ENCODE measurements around the gene SLC6A19. TPM values are rescaled to one million over a fixed set of nuclear protein-coding genes. Genes with fewer than 3 reads are reported as not detected.

SLC6A19 gene
- total and polyA plus RNA-seq, 2 of the 13 experiments (the other 11 are each of a cell fraction or from before 2014, with no cell fraction given) = 0.02 TPM; not detected in 1

- Histone ChIP-seq H3K9ac (ENCODE audit: insufficient read depth, low read depth, low read length) (no peak overlapping the region), H3K27ac (ENCODE audit: extremely low read length, insufficient read depth, low read length) (no peak overlapping the region), H3K4me3 (replicated peaks in 1 of 3; ENCODE audit: insufficient read depth in 1 of 3, low read depth in 2 of 3, low read length in 3 of 3) (no peak overlapping the region), H3K27me3 (ENCODE audit: control insufficient read depth in 1 of 2, insufficient read depth in 2 of 2, low read length in 2 of 2) (peaks cover 5 to 38% of the 10 kb centered on the region in 2 experiments; a peak in 4 of 5 replicates), H3K4me2 (ENCODE audit: low read depth, low read length) (no peak overlapping the region), H3K79me2 (ENCODE audit: insufficient read depth, low read length) (no peaks in the 10 kb centered on the region), H4K20me1 (ENCODE audit: insufficient read depth, low read length) (no peaks in the 10 kb centered on the region), H3K4me1 (ENCODE audit: insufficient read depth, low read length) (peaks cover 54% of the 10 kb centered on the region), H3K36me3 (replicated peaks in 1 of 2; ENCODE audit: control insufficient read depth in 1 of 2, insufficient read depth in 2 of 2, low read length in 2 of 2) (no peaks in the 10 kb centered on the region), H2AFZ (ENCODE audit: low read length) (no peak overlapping the region), H3K9me3 (ENCODE audit: low read length) (no peaks in the 10 kb centered on the region)
- ATAC-seq = no peak
- intact Hi-C loops (cut with micrococcal nuclease; ENCODE audit: unreplicated experiment) = loop anchor here (2.0 to 5.0 kb wide), 3 partner anchors 26 to 244 kb away; no protein-coding TSS in a partner anchor
- CTCF ChIA-PET (ENCODE audit: low intra/inter-chr PET ratio, low total read pairs) = no interaction called here
- POLR2A ChIA-PET = no interaction called here
- BruUV-seq (replicated peaks) = no TSS peak
- in situ Hi-C loops (cut with HindIII; ENCODE audit: extremely low pct_ligation_motif_present, low pct_unique_long_range_greater_than_20kb) = loop anchor here (10.0 kb wide), 1 partner anchor 242 kb away; no protein-coding TSS in a partner anchor
- TF ChIP-seq ZNF33A (CRISPR knock-in tag; IDR thresholded peaks at IDR 0.05; ENCODE audit: borderline replicate concordance) (no peak), LRRFIP1 (CRISPR knock-in tag; conservative IDR thresholded peaks at IDR 0.05) (no peak), SNAPC2 (CRISPR knock-in tag; IDR thresholded peaks at IDR 0.05) (no peak), GMEB2 (CRISPR knock-in tag; IDR thresholded peaks at IDR 0.05; ENCODE audit: low read depth) (no peak), SMYD3 (CRISPR knock-in tag; IDR thresholded peaks at IDR 0.05) (no peak), ZNF609 (CRISPR knock-in tag; IDR thresholded peaks at IDR 0.05; ENCODE audit: borderline replicate concordance) (no peak), ELF4 (CRISPR knock-in tag; IDR thresholded peaks at IDR 0.05; ENCODE audit: borderline replicate concordance) (no peak), ZNF30 (CRISPR knock-in tag; IDR thresholded peaks at IDR 0.05) (no peak), ZNF160 (CRISPR knock-in tag; IDR thresholded peaks at IDR 0.05) (no peak), YEATS2 (CRISPR knock-in tag; IDR thresholded peaks at IDR 0.05; ENCODE audit: borderline replicate concordance) (no peak), SRSF1 (optimal IDR thresholded peaks at IDR 0.05; ENCODE audit: low read depth, low read length) (no peak), ZNF713 (CRISPR knock-in tag; IDR thresholded peaks at IDR 0.05) (no peak), ATF5 (CRISPR knock-in tag; IDR thresholded peaks at IDR 0.05; ENCODE audit: low read depth) (no peak), AGO1 (IDR thresholded peaks at IDR 0.05; ENCODE audit: low read depth, low read length, poor library complexity, severe bottlenecking) (no peak)
- DNase-seq (ENCODE audit: low spot score) = no peak
- no peak for FAIRE-seq
Observed at GRCh38 chr5:1166370-1166769, 35.0 kb upstream of the SLC6A19 start.

All from HepG2 (cell line).